H1 (cell line): ENCODE measurements around the gene COPS9. TPM values are rescaled to one million over a fixed set of nuclear protein-coding genes. Genes with fewer than 3 reads are reported as not detected.

ENCODE experiments used
- ATF2 ChIP-seq: IDR thresholded peaks from 2 replicates; pipeline ENCODE4 v1.6.1; 2012; ENCODE audit warnings: low read length, inconsistent platforms
- PHF8 ChIP-seq: fragments of 200-600 bp; sonication (generic); conservative IDR thresholded peaks from 2 replicates; pipeline ENCODE4 v1.7.1; 2012; ENCODE audit warnings: low read depth, mild to moderate bottlenecking, inconsistent platforms, low read length, moderate library complexity
- POU5F1 ChIP-seq: IDR thresholded peaks from 2 replicates; pipeline ENCODE4 v1.6.1; 2011; ENCODE audit warnings: low read depth, mild to moderate bottlenecking, low read length, moderate library complexity
- polyA plus RNA-seq, 7 experiments: library from polyadenylated mRNA; depleted of rRNA in 3 of 7; stranded (reverse) in 5 of 7; unstranded in 2 of 7; fragments of >200 nt in 5 of 7; fragments of 200-250 nt in 2 of 7; gene quantifications; 1 replicate in 5 of 7; 2 replicates in 1 of 7; 4 replicates in 1 of 7; pipeline versions ENCODE4 v1.2.1 to v1.2.3, GENCODE V29; 2011 to 2013; ENCODE audit warnings: missing spikeins in 2 of 7, mixed read lengths in 2 of 7
- total RNA-seq: library from RNA; stranded (reverse); fragmentation: NEBNext Ultra II Directional; extraction: Animal tissue kit (Norgen Biotek cat#: 25700); gene quantifications from 2 replicates; pipeline ENCODE4 v1.2.1, GENCODE V29; 2021

COPS9 gene
- total and polyA plus RNA-seq, 2 of the 8 experiments (the other 6 are each of a cell fraction or from before 2014, with no cell fraction given), result 154 to 234 TPM

GRCh38 chr2:240166191-240166590 is 30.1 kb upstream of the COPS9 start (continued):
- TF ChIP-seq ATF2 (no peak), PHF8 (no peak), POU5F1 (no peak)
